ENCODE measurements around the gene GPR176.

The GPR176 gene

GRCh38 chr15:39752246-39752645, 167.8 kb downstream of the GPR176 start:
- no peak for TF ChIP-seq CTCF (IDR thresholded peaks at IDR 0.05; ENCODE audit: low read depth, low read length)
- DNase-seq (ENCODE audit: low read depth, low spot score), result no peak
- in situ Hi-C loops (cut with HindIII; ENCODE audit: low sequenced_read_pairs), result no loop called here
- no peak overlapping the region for H3K4me3 ChIP-seq (ENCODE audit: low read depth, low read length)

All from astrocyte of the spinal cord (primary cell).